Measurements from ENCODE around the gene PLPP3. TPM values are rescaled to one million over a fixed set of nuclear protein-coding genes. Genes with fewer than 3 reads are reported as not detected.

The PLPP3 gene
- total RNA-seq, 2 experiments from 2014 or later, result not detected

DNA sequence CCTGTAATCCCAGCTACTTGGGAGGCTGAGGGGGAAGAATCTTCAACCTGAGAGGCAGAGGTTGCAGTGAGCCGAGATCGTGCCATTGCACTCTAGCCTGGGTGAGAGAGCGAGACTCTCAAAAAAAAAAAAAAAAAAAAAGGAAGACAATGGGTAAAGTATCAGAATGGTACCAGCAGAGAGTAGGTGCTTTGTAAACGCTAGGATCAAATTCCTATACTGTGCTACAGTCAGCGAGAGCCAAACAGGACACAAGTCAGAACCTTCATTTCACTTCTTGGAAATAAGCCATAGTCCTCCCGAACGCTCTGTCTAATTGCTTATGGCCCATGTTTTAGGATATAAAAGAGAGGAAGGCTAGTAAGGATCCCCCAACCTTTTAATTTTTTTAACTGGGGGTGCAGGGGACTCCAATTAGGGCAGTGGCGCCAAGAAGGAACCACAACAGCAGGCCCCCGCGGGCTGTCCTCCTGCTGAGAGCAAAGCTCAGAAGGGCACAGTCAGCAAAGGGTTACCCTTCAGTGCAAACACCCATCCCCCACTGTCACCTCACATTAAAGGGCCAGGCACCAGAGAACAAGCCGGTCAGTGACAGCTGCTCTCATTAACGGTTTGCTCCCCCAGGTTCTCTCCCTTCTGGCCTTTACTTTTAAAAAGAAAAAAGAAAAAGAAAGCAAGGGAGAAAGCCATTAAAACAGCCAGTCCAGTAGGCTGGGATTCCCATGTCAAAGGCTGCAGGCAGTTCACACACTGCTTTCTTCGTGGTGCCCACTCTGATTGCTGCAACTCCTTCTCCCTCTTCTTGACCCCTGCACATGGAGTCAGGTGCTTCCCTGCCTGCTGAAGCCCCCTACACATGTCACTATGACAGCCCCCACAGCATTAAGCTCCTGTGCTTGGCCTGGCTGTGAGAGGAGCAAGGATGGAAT, 69.4 kb downstream of the PLPP3 start:
- ChIA-PET POLR2A (interaction anchor here (0.6 to 1.0 kb wide), 2 partner anchors 22 to 30 kb away, joined by 3 read pairs; no protein-coding TSS in a partner anchor), CTCF (interaction anchor here (0.7 kb wide), 1 partner anchor 12 kb away, joined by 3 read pairs; no protein-coding TSS in a partner anchor)
- Mint-ChIP-seq H3K27me3 (no peaks in the 10 kb centered on the region), H3K4me3 (no peak overlapping the region), H3K36me3 (ENCODE audit: low read depth) (no peaks in the 10 kb centered on the region), H3K27ac (no peak overlapping the region), H3K9me3 (no peaks in the 10 kb centered on the region), H3K4me1 (ENCODE audit: low read depth) (no peaks in the 10 kb centered on the region)
- no peak for ATAC-seq
- no peak for DNase-seq
- TF ChIP-seq, protein P1, sequence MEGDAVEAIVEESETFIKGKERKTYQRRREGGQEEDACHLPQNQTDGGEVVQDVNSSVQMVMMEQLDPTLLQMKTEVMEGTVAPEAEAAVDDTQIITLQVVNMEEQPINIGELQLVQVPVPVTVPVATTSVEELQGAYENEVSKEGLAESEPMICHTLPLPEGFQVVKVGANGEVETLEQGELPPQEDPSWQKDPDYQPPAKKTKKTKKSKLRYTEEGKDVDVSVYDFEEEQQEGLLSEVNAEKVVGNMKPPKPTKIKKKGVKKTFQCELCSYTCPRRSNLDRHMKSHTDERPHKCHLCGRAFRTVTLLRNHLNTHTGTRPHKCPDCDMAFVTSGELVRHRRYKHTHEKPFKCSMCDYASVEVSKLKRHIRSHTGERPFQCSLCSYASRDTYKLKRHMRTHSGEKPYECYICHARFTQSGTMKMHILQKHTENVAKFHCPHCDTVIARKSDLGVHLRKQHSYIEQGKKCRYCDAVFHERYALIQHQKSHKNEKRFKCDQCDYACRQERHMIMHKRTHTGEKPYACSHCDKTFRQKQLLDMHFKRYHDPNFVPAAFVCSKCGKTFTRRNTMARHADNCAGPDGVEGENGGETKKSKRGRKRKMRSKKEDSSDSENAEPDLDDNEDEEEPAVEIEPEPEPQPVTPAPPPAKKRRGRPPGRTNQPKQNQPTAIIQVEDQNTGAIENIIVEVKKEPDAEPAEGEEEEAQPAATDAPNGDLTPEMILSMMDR (IDR thresholded peaks at IDR 0.05), result no peak
- intact Hi-C loops (cut with micrococcal nuclease), result no loop called here

DNA sequence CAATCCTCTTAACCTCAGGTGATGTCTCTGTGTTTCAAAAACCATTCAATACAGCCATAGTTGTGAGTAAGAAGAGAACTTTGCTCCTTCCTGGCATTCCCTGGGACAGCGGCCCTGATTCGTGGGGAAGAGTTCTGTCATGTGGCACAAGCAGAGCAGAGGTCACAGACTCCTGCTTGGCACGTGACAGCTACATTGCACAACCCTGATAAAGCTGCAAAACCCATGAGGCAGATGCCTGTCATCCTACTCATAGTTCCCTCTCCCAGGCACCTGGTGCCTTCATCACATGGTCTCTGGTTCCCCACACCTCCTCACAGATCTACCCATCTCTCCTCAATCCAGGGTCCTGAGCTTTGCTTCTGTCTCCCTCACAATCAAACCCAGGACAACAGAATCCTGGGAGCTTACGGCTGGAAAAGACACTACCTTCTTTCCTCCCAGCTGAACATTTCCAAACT, 70.8 kb downstream of the PLPP3 start:
- no peaks in the 10 kb centered on the region for H3K9me3 Mint-ChIP-seq
- no peaks in the 10 kb centered on the region for H3K36me3 Mint-ChIP-seq (ENCODE audit: low read depth)
- no peak overlapping the region for H3K27ac Mint-ChIP-seq
- TF ChIP-seq, protein P1 (IDR thresholded peaks at IDR 0.05), result no peak
- H3K4me1 Mint-ChIP-seq (ENCODE audit: low read depth), result no peaks in the 10 kb centered on the region
- CTCF ChIA-PET, result no interaction called here
- no peaks in the 10 kb centered on the region for H3K27me3 Mint-ChIP-seq
- POLR2A ChIA-PET, result interaction anchor here (1.0 kb wide), 1 partner anchor 31 kb away, joined by 3 read pairs; no protein-coding TSS in a partner anchor
- intact Hi-C loops (cut with micrococcal nuclease), result no loop called here
- ATAC-seq, result no peak
- DNase-seq, result no peak
- no peak overlapping the region for H3K4me3 Mint-ChIP-seq

DNA sequence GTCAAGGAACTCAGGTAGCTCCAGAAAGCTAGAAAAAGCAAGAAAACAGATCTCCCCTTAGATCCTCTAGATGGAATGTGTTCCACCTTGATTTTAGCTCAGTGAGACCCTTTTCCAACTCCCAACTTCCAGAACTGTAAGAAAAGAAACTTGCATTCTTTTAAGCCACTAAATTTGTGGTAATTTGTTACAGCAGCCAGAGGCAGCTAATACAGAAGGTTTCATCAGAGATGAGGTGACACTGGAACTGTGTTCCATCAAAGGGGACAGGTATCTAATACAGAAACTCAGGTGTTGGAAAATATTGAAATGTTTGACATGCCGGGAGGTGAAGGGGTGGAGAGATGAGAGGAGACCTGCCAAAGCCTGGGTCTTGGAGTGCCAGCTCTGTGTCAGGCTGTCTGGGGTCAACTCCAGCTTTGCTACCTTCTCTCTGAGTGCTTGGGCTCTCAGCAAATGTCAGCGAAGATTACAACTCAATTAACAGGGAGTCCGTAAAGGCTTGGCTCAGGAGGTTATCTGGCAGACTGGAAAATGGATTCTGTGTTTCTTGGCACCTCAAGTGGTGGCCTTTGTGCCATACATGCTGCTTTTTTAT, 71.3 kb downstream of the PLPP3 start:
- no peaks in the 10 kb centered on the region for H3K27me3 Mint-ChIP-seq
- H3K9me3 Mint-ChIP-seq, result no peaks in the 10 kb centered on the region
- ChIA-PET CTCF (no interaction called here), POLR2A (no interaction called here)
- intact Hi-C loops (cut with micrococcal nuclease), result no loop called here
- no peak for ATAC-seq
- no peak overlapping the region for H3K27ac Mint-ChIP-seq
- TF ChIP-seq, protein P1 (IDR thresholded peaks at IDR 0.05), result no peak
- DNase-seq, result no peak
- no peaks in the 10 kb centered on the region for H3K4me1 Mint-ChIP-seq (ENCODE audit: low read depth)
- H3K4me3 Mint-ChIP-seq, result no peak overlapping the region
- no peaks in the 10 kb centered on the region for H3K36me3 Mint-ChIP-seq (ENCODE audit: low read depth)

DNA sequence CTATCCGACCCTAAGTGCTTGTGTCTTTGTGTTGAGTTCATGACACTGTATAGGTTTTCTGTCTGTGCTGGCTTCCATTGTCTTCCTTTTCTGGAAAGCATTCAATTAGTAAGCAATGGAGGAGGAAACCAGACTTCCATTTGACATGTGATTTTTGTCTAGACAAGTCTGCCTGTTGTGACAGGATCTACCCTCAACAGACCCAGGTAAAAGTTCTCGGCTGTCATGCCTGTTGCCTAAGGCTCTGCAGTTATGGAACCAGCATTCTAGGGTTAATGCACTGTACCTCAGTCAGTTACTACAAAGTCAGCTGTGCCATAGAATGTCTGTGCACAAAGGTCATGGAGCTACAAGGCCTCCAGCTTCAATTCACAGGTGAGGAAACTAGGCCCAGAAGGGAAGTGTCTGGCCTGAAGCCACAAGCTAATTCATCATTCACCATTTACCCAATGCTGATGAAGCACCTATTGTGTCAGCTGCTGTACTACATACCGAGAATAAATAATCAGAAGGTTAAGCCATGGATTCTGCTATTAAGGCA, 72.3 kb downstream of the PLPP3 start:
- DNase-seq (no peak), ATAC-seq (no peak)
- ChIA-PET CTCF (no interaction called here), POLR2A (interaction anchor here (1.0 kb wide), 1 partner anchor 12 kb away, joined by 4 read pairs; no protein-coding TSS in a partner anchor)
- intact Hi-C loops (cut with micrococcal nuclease), result no loop called here
- TF ChIP-seq, protein P1 (IDR thresholded peaks at IDR 0.05), result no peak
- H3K4me1 Mint-ChIP-seq (ENCODE audit: low read depth), result no peaks in the 10 kb centered on the region
- no peaks in the 10 kb centered on the region for H3K27me3 Mint-ChIP-seq
- no peaks in the 10 kb centered on the region for H3K36me3 Mint-ChIP-seq (ENCODE audit: low read depth)
- H3K27ac Mint-ChIP-seq, result no peak overlapping the region
- no peaks in the 10 kb centered on the region for H3K9me3 Mint-ChIP-seq
- no peak overlapping the region for H3K4me3 Mint-ChIP-seq
